Neural cell (in vitro differentiated cells): ENCODE data around the gene NRSN2. TPM values are rescaled to one million over a fixed set of nuclear protein-coding genes. Genes with fewer than 3 reads are reported as not detected.

Experiments
- H2AFZ ChIP-seq: fragments of 200-600, 300-800 bp; sonication (generic), shearing (Covaris generic); 2 replicates; pipeline ENCODE4 v1.6.0; 2014; ENCODE audit warnings: low read depth, mild to moderate bottlenecking, antibody characterized with exemption, low read length, moderate library complexity
- H3F3A ChIP-seq: fragments of 200-600 bp; shearing (Covaris generic); 2 replicates; pipeline ENCODE4 v1.6.1; 2016; ENCODE audit warnings: mild to moderate bottlenecking, moderate library complexity, mixed read lengths, antibody characterized with exemption, low read length; ENCODE audit not compliant: insufficient read depth, poor library complexity, severe bottlenecking
- H3K27ac ChIP-seq: fragments of 200-600, 300-800 bp; sonication (generic), shearing (Covaris generic); 2 replicates; pipeline ENCODE4 v1.5.1; 2014; ENCODE audit warnings: mild to moderate bottlenecking, low read length, moderate library complexity
- H3K27me3 ChIP-seq: fragments of 300-800, 200-600 bp; sonication (generic), shearing (Covaris generic); 2 replicates; pipeline ENCODE4 v1.6.0; 2014; ENCODE audit warnings: mild to moderate bottlenecking, low read depth, low read length, moderate library complexity; ENCODE audit not compliant: insufficient read depth
- H3K36me3 ChIP-seq: fragments of 300-800, 200-600 bp; sonication (generic), shearing (Covaris generic); 2 replicates; pipeline ENCODE4 v1.5.1; 2014; ENCODE audit warnings: mild to moderate bottlenecking, antibody characterized with exemption, low read length, moderate library complexity; ENCODE audit not compliant: insufficient read depth
- H3K4me2 ChIP-seq: fragments of 300-800, 200-600 bp; sonication (generic), shearing (Covaris generic); 2 replicates; pipeline ENCODE4 v1.6.0; 2014; ENCODE audit warnings: mild to moderate bottlenecking, low read length
- H3K4me3 ChIP-seq: fragments of 300-800, 200-600 bp; sonication (generic), shearing (Covaris generic); 2 replicates; pipeline ENCODE4 v1.5.1; 2014; ENCODE audit warnings: mild to moderate bottlenecking, low read length, moderate library complexity
- H3K79me2 ChIP-seq: fragments of 200-600 bp; shearing (Covaris generic); replicated peaks from 2 replicates; pipeline ENCODE4 v1.6.0; 2014; ENCODE audit warnings: mild to moderate bottlenecking, low read length, moderate library complexity; ENCODE audit not compliant: insufficient read depth
- H3K9ac ChIP-seq: fragments of 300-800, 200-600 bp; sonication (generic), shearing (Covaris generic); 2 replicates; pipeline ENCODE4 v1.6.1; 2016; ENCODE audit warnings: mild to moderate bottlenecking, low read length, mixed read lengths
- H3K9me2 ChIP-seq: fragments of 200-600 bp; shearing (Covaris generic); 2 replicates; pipeline ENCODE4 v1.6.1; 2016; ENCODE audit warnings: mild to moderate bottlenecking, low read length, mixed read lengths; ENCODE audit not compliant: insufficient read depth
- H3K9me3 ChIP-seq: fragments of 200-600, 300-800 bp; sonication (generic), shearing (Covaris generic); 2 replicates; pipeline ENCODE4 v1.6.1; 2016; ENCODE audit warnings: mild to moderate bottlenecking, mixed run types, low read length, moderate library complexity, mixed read lengths
- H4K20me1 ChIP-seq: fragments of 200-600 bp; shearing (Covaris generic); 2 replicates; pipeline ENCODE4 v1.6.1; 2016; ENCODE audit warnings: mild to moderate bottlenecking, mixed run types; ENCODE audit not compliant: insufficient read depth
- EP300 ChIP-seq: fragments of 450-650 bp; conservative IDR thresholded peaks from 2 replicates; pipeline ENCODE4 v1.6.1; 2014; ENCODE audit warnings: antibody characterized with exemption, mild to moderate bottlenecking, moderate library complexity; ENCODE audit not compliant: poor library complexity, severe bottlenecking
- EZH2 ChIP-seq: fragments of 200-600, 300-800 bp; shearing (Covaris generic), sonication (generic); IDR thresholded peaks from 2 replicates; pipeline ENCODE4 v1.6.1; 2014; ENCODE audit warnings: antibody characterized with exemption, low read length, borderline replicate concordance, mild to moderate bottlenecking; ENCODE audit not compliant: insufficient read depth, poor library complexity, severe bottlenecking
- MXI1 ChIP-seq: fragments of 450-650 bp; conservative IDR thresholded peaks from 2 replicates; pipeline ENCODE4 v1.6.1; 2014; ENCODE audit warnings: antibody characterized with exemption, mild to moderate bottlenecking; ENCODE audit not compliant: poor library complexity, severe bottlenecking
- POLR2AphosphoS5 ChIP-seq: IDR thresholded peaks from 2 replicates; pipeline ENCODE4 v1.6.1; 2012
- RAD21 ChIP-seq: fragments of 450-650 bp; conservative IDR thresholded peaks from 2 replicates; pipeline ENCODE4 v1.6.1; 2014; ENCODE audit warnings: antibody characterized with exemption, mild to moderate bottlenecking, moderate library complexity
- REST ChIP-seq: IDR thresholded peaks from 2 replicates; pipeline ENCODE4 v1.6.1; 2012; ENCODE audit warnings: borderline replicate concordance
- SMC3 ChIP-seq: fragments of 450-650 bp; conservative IDR thresholded peaks from 2 replicates; pipeline ENCODE4 v1.6.1; 2014; ENCODE audit warnings: antibody characterized with exemption, mild to moderate bottlenecking, moderate library complexity; ENCODE audit not compliant: poor library complexity
- TAF1 ChIP-seq: IDR thresholded peaks from 2 replicates; pipeline ENCODE4 v1.6.1; 2012; ENCODE audit warnings: low read depth
- polyA plus RNA-seq: library from polyadenylated mRNA; depleted of rRNA; stranded (reverse); fragments of >200 nt; gene quantifications from 2 replicates; pipeline ENCODE4 v1.2.3, GENCODE V29; 2014
- TF ChIP-seq, protein P1 (sequence below): fragments of 450-650 bp; IDR thresholded peaks from 2 replicates; pipeline ENCODE4 v1.5.1; 2014; ENCODE audit warnings: antibody characterized with exemption, mild to moderate bottlenecking, moderate library complexity; ENCODE audit not compliant: poor library complexity, severe bottlenecking

NRSN2 gene
- polyA plus RNA-seq, 1 donor from 2014 or later, result 19.6 TPM

DNA sequence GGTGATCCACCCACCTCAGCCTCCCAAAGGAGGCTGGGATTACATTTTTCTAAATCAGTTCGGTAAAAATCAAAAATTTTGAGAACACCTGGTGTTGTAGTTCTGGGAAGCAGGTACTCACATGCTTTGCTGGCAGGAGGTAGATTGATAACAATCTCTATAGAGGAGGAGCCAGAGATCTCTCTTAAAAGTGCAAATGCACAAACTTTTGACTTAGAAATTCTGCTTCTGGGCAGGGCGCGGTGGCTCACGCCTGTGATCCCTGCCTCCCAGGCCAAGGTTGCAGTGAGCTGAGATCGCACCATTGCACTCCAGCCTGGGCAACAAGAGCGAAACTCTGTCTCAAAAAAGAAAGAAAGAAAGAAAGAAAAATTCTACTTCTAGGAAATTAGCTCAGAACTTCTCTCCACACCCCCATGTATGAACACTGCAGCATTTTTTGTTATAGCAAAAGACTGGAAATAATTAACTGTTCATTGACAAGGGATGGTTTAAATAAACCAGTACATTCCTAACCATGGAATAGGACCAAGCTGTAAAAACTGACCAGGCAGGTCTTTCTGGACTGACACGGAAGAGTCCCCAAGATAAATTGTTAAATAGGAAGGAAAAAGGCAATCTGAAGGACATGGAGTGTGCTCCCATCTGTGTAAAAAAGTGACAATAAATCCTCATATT, 19.3 kb downstream of the NRSN2 start:
- Histone ChIP-seq H3K36me3 (no peaks in the 10 kb centered on the region), H3K9me3 (no peaks in the 10 kb centered on the region), H4K20me1 (no peaks in the 10 kb centered on the region), H3K27ac (no peak overlapping the region), H3K27me3 (no peaks in the 10 kb centered on the region), H3K79me2 (no peaks in the 10 kb centered on the region), H3K4me3 (no peak overlapping the region), H3K9me2 (no peaks in the 10 kb centered on the region), H3K4me2 (no peak overlapping the region), H3K9ac (no peak overlapping the region), H2AFZ (no peak overlapping the region), H3F3A (no peaks in the 10 kb centered on the region)
- no peak for TF ChIP-seq RAD21
- no peak for TF ChIP-seq POLR2AphosphoS5
- no peak for TF ChIP-seq TAF1
- TF ChIP-seq, protein P1, sequence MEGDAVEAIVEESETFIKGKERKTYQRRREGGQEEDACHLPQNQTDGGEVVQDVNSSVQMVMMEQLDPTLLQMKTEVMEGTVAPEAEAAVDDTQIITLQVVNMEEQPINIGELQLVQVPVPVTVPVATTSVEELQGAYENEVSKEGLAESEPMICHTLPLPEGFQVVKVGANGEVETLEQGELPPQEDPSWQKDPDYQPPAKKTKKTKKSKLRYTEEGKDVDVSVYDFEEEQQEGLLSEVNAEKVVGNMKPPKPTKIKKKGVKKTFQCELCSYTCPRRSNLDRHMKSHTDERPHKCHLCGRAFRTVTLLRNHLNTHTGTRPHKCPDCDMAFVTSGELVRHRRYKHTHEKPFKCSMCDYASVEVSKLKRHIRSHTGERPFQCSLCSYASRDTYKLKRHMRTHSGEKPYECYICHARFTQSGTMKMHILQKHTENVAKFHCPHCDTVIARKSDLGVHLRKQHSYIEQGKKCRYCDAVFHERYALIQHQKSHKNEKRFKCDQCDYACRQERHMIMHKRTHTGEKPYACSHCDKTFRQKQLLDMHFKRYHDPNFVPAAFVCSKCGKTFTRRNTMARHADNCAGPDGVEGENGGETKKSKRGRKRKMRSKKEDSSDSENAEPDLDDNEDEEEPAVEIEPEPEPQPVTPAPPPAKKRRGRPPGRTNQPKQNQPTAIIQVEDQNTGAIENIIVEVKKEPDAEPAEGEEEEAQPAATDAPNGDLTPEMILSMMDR, result no peak

- no peak overlapping the region for H3K9ac ChIP-seq
- TF ChIP-seq, protein P1, result no peak
- TF ChIP-seq RAD21 (no peak), MXI1 (no peak), SMC3 (no peak), TAF1 (no peak), EP300 (no peak), POLR2AphosphoS5 (no peak), EZH2 (no peak), REST (no peak)
- H3K4me2 ChIP-seq, result no peak overlapping the region
- H3K36me3 ChIP-seq, result no peaks in the 10 kb centered on the region
- H3K9me2 ChIP-seq, result no peaks in the 10 kb centered on the region
- H3K27me3 ChIP-seq, result no peaks in the 10 kb centered on the region
- no peak overlapping the region for H3K27ac ChIP-seq
- no peak overlapping the region for H3K4me3 ChIP-seq
- H2AFZ ChIP-seq, result no peak overlapping the region
- no peaks in the 10 kb centered on the region for H4K20me1 ChIP-seq
- no peaks in the 10 kb centered on the region for H3K79me2 ChIP-seq
- no peaks in the 10 kb centered on the region for H3K9me3 ChIP-seq
- H3F3A ChIP-seq, result no peaks in the 10 kb centered on the region
Measured at GRCh38 chr20:366719-367485, 20.0 kb downstream of the NRSN2 start.
